HCT116 (cell line): ENCODE measurements around the gene TMEM258. TPM values are rescaled to one million over a fixed set of nuclear protein-coding genes. Genes with fewer than 3 reads are reported as not detected.

ENCODE experiments used
- ATAC-seq: fragments of 200-7000 bp; cut with Tn5 transposase; 2 replicates; pipeline ENCODE4 v1.9.1; 2020; ENCODE audit warnings: mild to moderate bottlenecking, moderate library complexity
- BruUV-seq: library from RNA; stranded (reverse); fragments of 400-500 nt; replicated peaks from 2 replicates; lab custom pipeline; 2021; lab: Mats Ljungman, UMichigan
- CTCF ChIA-PET: fragments of 300-600 bp; sonication (Branson Sonifier 250); formaldehyde crosslinking; loops from one replicate; lab custom pipeline; 2021; ENCODE audit warnings: antibody characterized with exemption; lab: Charles Lee
- POLR2A ChIA-PET: fragments of 300-600, 350-600 bp; sonication (Branson Sonifier 250); formaldehyde crosslinking; loops from one replicate; lab custom pipeline; 2021; ENCODE audit warnings: antibody characterized with exemption; lab: Charles Lee
- RAD21 ChIA-PET, 2 experiments: fragments of 300-600 bp; sonication (Branson Sonifier 250); formaldehyde crosslinking; loops; one replicate each; lab custom pipeline; 2023; ENCODE audit warnings: low total read pairs in 2 of 2; ENCODE audit not compliant: uncharacterized antibody in 2 of 2, unreplicated experiment in 2 of 2, low non-redundant PET in 1 of 2; lab: Charles Lee
- DNase-seq: peaks from one replicate; pipeline ENCODE4 v3.0.0-alpha.2; 2010; ENCODE audit warnings: low read depth, low spot score
- H2AFZ ChIP-seq: fragments of 200-600 bp; shearing (Covaris generic), sonication (generic); 2 replicates; pipeline ENCODE4 v1.6.1; 2017; ENCODE audit warnings: low read depth, mixed run types, mixed read lengths, antibody characterized with exemption, low read length; ENCODE audit not compliant: poor library complexity, severe bottlenecking
- H3K27ac ChIP-seq: 2 replicates; pipeline ENCODE4 v1.5.1; 2012; ENCODE audit warnings: low read depth, low read length
- H3K27me3 ChIP-seq: fragments of 200-600 bp; sonication (generic); 2 replicates; pipeline ENCODE4 v1.6.1; 2016; ENCODE audit warnings: mixed run types, low read length, mixed read lengths; ENCODE audit not compliant: insufficient read depth
- H3K36me3 ChIP-seq, 2 experiments: fragments of 200-500 bp in 1 of 2; fragments of 200-600 bp in 1 of 2; sonication (Bioruptor generic) in 1 of 2; sonication (generic) in 1 of 2; 2 replicates each; pipeline versions ENCODE4 v1.5.1 to v1.6.1; 2014 to 2016; ENCODE audit warnings: low read length in 2 of 2, inconsistent platforms in 1 of 2, mixed read lengths in 1 of 2, mixed run types in 1 of 2; ENCODE audit not compliant: insufficient read depth in 2 of 2, control insufficient read depth in 1 of 2
- H3K4me1 ChIP-seq, 2 experiments: fragments of 200-600 bp in 1 of 2; sonication (generic) in 1 of 2; 2 replicates each; pipeline versions ENCODE4 v1.5.1 to v1.6.1; 2012 to 2017; ENCODE audit warnings: low read length in 2 of 2, inconsistent platforms in 1 of 2, mild to moderate bottlenecking in 1 of 2, mixed read lengths in 1 of 2, mixed run types in 1 of 2, moderate library complexity in 1 of 2; ENCODE audit not compliant: insufficient read depth in 2 of 2, control insufficient read depth in 1 of 2
- H3K4me2 ChIP-seq: fragments of 200-600 bp; sonication (generic); 2 replicates; pipeline ENCODE4 v1.6.1; 2017; ENCODE audit warnings: mixed run types, low read length, mixed read lengths
- H3K4me3 ChIP-seq, 2 experiments: fragments of 200-600 bp in 1 of 2; sonication (generic) in 1 of 2; replicated peaks in 1 of 2; 2 replicates each; pipeline ENCODE4 v1.5.1; 2011 to 2016; ENCODE audit warnings: low read length in 2 of 2, control low read depth in 1 of 2, low read depth in 1 of 2, mild to moderate bottlenecking in 1 of 2, mixed read lengths in 1 of 2, mixed run types in 1 of 2
- H3K79me2 ChIP-seq: fragments of 200-600 bp; sonication (generic); 2 replicates; pipeline ENCODE4 v1.6.1; 2017; ENCODE audit warnings: mild to moderate bottlenecking, mixed run types, low read length, moderate library complexity, mixed read lengths; ENCODE audit not compliant: insufficient read depth
- H3K9ac ChIP-seq: fragments of 200-600 bp; sonication (generic); 2 replicates; pipeline ENCODE4 v1.6.1; 2016; ENCODE audit warnings: low read length, mixed read lengths
- H3K9me2 ChIP-seq: fragments of 200-600 bp; sonication (generic), shearing (Covaris generic); 2 replicates; pipeline ENCODE4 v1.6.1; 2017; ENCODE audit warnings: mixed run types, mild to moderate bottlenecking, moderate library complexity; ENCODE audit not compliant: insufficient read depth
- H3K9me3 ChIP-seq, 2 experiments: fragments of 200-500 bp in 1 of 2; fragments of 200-600 bp in 1 of 2; sonication (Bioruptor generic) in 1 of 2; sonication (generic) in 1 of 2; 2 replicates each; pipeline ENCODE4 v1.6.1; 2014 to 2017; ENCODE audit warnings: low read length in 2 of 2, mixed read lengths in 2 of 2, inconsistent platforms in 1 of 2, low read depth in 1 of 2, mild to moderate bottlenecking in 1 of 2, mixed run types in 1 of 2, moderate library complexity in 1 of 2; ENCODE audit not compliant: control insufficient read depth in 1 of 2, insufficient read depth in 1 of 2
- H4K20me1 ChIP-seq: fragments of 200-600 bp; sonication (generic), shearing (Covaris generic); 2 replicates; pipeline ENCODE4 v1.6.1; 2017; ENCODE audit warnings: mixed run types, mild to moderate bottlenecking, moderate library complexity; ENCODE audit not compliant: insufficient read depth
- EZH2phosphoT487 ChIP-seq: fragments of 200-600 bp; IDR thresholded peaks from 2 replicates; pipeline ENCODE4 v1.6.1; 2018; ENCODE audit warnings: antibody characterized with exemption, borderline replicate concordance
- FOSL1 ChIP-seq: IDR thresholded peaks from 2 replicates; pipeline ENCODE4 v1.6.1; 2012; ENCODE audit warnings: low read depth
- SP1 ChIP-seq: IDR thresholded peaks from 2 replicates; pipeline ENCODE4 v1.6.1; 2012; ENCODE audit warnings: low read depth
- SRF ChIP-seq: IDR thresholded peaks from 2 replicates; pipeline ENCODE4 v1.6.1; 2012; ENCODE audit warnings: low read depth
- ZBTB33 ChIP-seq: IDR thresholded peaks from 2 replicates; pipeline ENCODE4 v1.6.1; 2011; ENCODE audit warnings: mild to moderate bottlenecking, low read length, moderate library complexity; ENCODE audit not compliant: insufficient replicate concordance; ENCODE audit errors: extremely low read depth
- ZNF274 ChIP-seq: fragments of 200-500 bp; sonication (Bioruptor generic); IDR thresholded peaks from 2 replicates; pipeline ENCODE4 v1.6.1; 2014; ENCODE audit warnings: mild to moderate bottlenecking, low read depth, low read length, inconsistent platforms
- intact Hi-C: fragments of 100-400 bp; cut with micrococcal nuclease; formaldehyde crosslinking; loops from 2 replicates; pipeline ENCODE4 v1.10.0; 2022
- total RNA-seq: library from RNA; stranded (reverse); gene quantifications from one replicate; pipeline ENCODE4 v1.2.1, GENCODE V29; 2021; ENCODE audit not compliant: unreplicated experiment
- TF ChIP-seq, protein P1 (sequence below), 3 experiments: fragments of 200-600 bp in 1 of 3; sonication (generic) in 1 of 3; IDR thresholded peaks in 2 of 3; conservative IDR thresholded peaks in 1 of 3; 2 replicates each; pipeline ENCODE4 v1.5.1; 2012 to 2017; ENCODE audit warnings: low read depth in 2 of 3, low read length in 2 of 3, antibody characterized with exemption in 1 of 3, borderline replicate concordance in 1 of 3, control low read depth in 1 of 3, mild to moderate bottlenecking in 1 of 3, mixed read lengths in 1 of 3, mixed run types in 1 of 3, moderate library complexity in 1 of 3; ENCODE audit not compliant: insufficient read depth in 1 of 3

The TMEM258 gene
- total RNA-seq, 1 experiment from 2014 or later: 160 TPM

DNA sequence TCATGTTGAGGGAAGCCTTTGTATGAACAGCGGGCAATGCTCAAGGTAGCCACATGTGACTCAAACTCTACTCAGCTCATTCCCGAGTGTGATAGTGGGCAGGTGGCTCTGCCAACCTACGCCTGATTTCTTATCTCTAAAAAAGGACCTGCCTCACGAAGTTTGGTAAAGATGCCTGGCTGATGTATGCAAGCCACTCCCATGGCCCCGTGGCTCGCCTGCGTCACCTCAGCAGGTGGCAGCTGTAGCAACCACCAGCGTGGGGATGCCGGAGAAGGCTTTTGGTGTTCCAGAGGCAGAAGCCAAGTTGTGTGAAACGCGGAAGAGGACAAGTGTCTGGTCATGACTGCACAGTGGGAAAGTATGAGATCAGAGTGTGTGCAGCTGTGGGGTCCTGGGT lies 41.1 kb upstream of the TMEM258 start:
- no peak overlapping the region for H3K4me2 ChIP-seq
- no TSS peak for BruUV-seq
- RAD21 ChIA-PET: no interaction called here
- DNase-seq (no peak), ATAC-seq (no peak)
- H3K36me3 ChIP-seq: no peaks in the 10 kb centered on the region
- no peak overlapping the region for H3K27ac ChIP-seq
- intact Hi-C loops: no loop called here
- H3K27me3 ChIP-seq: no peaks in the 10 kb centered on the region
- H3K4me1 ChIP-seq: peaks cover 0 to 5% of the 10 kb centered on the region in 2 experiments; a peak in 1 of 4 replicates
- H3K9me2 ChIP-seq: no peaks in the 10 kb centered on the region
- no peak overlapping the region for H3K4me3 ChIP-seq
- no peak for TF ChIP-seq ZBTB33
- TF ChIP-seq EZH2phosphoT487: no peak
- no peak for TF ChIP-seq SRF
- TF ChIP-seq ZNF274: no peak
- no peak for TF ChIP-seq SP1
- no peak for TF ChIP-seq FOSL1
- TF ChIP-seq, protein P1, sequence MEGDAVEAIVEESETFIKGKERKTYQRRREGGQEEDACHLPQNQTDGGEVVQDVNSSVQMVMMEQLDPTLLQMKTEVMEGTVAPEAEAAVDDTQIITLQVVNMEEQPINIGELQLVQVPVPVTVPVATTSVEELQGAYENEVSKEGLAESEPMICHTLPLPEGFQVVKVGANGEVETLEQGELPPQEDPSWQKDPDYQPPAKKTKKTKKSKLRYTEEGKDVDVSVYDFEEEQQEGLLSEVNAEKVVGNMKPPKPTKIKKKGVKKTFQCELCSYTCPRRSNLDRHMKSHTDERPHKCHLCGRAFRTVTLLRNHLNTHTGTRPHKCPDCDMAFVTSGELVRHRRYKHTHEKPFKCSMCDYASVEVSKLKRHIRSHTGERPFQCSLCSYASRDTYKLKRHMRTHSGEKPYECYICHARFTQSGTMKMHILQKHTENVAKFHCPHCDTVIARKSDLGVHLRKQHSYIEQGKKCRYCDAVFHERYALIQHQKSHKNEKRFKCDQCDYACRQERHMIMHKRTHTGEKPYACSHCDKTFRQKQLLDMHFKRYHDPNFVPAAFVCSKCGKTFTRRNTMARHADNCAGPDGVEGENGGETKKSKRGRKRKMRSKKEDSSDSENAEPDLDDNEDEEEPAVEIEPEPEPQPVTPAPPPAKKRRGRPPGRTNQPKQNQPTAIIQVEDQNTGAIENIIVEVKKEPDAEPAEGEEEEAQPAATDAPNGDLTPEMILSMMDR (IDR thresholded peaks at IDR 0.05 in 2 of 3, conservative IDR thresholded peaks at IDR 0.05 in 1 of 3; ENCODE audit: borderline replicate concordance in 1 of 3, insufficient read depth in 1 of 3, low read depth in 2 of 3, low read length in 2 of 3): no peak
- no peaks in the 10 kb centered on the region for H4K20me1 ChIP-seq
- no peaks in the 10 kb centered on the region for H3K9me3 ChIP-seq
- H3K79me2 ChIP-seq: no peaks in the 10 kb centered on the region
- H3K9ac ChIP-seq: no peak overlapping the region
- H2AFZ ChIP-seq: no peak overlapping the region
- POLR2A ChIA-PET: no interaction called here
- CTCF ChIA-PET: no interaction called here
